ENCODE data around the gene CHRNA4. TPM values are rescaled to one million over a fixed set of nuclear protein-coding genes. Genes with fewer than 3 reads are reported as not detected.

The CHRNA4 gene
- polyA plus RNA-seq, 1 donor: 0.45 TPM

DNA sequence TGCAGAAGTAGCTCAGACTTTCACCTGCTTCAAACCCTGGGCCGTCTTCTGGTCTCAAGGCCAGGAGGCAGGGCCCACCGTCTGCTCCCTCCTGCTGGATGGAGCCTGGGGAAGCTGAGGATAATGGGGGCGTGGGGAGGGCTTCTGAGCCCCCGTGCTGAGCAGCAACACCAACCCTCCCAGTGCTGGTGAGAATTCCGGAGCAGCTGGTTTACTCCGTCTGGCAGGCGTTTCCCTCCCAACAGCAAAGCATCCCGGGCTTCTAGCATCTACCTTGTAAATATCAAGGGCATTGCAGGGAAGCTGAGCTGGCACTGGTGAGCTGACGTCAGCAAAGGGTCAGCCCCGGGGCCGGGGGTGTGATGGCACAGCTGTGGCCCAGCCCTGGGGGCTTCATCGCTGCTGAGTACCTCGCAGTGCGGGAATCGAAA, 16.8 kb upstream of the CHRNA4 start:
- peaks cover 35% of the 10 kb centered on the region for H3K4me1 ChIP-seq (ENCODE audit: control insufficient read depth, insufficient read depth, low read length)
- H3K9me3 ChIP-seq (ENCODE audit: control insufficient read depth, low read depth, low read length): no peaks in the 10 kb centered on the region
- H3K4me3 ChIP-seq (ENCODE audit: low read length): no peak overlapping the region
- no peaks in the 10 kb centered on the region for H3K36me3 ChIP-seq (ENCODE audit: control insufficient read depth, insufficient read depth, low read length)
- no peak overlapping the region for H3K27ac ChIP-seq (ENCODE audit: low read length)
- no CpG with 5 or more reads among the region's 15 CpGs for WGBS (ENCODE audit: insufficient coverage, low lambda C conversion rate)
- no peak for DNase-seq
- H3K27me3 ChIP-seq (ENCODE audit: control insufficient read depth, insufficient read depth, low read length): peaks cover 17% of the 10 kb centered on the region

GRCh38 chr20:63377256-63377941, 16.2 kb upstream of the CHRNA4 start:
- no CpG with 5 or more reads among the region's 32 CpGs for WGBS (ENCODE audit: insufficient coverage, low lambda C conversion rate)
- peak; percentile 22 to 30 for DNase-seq
- Histone ChIP-seq H3K4me1 (ENCODE audit: control insufficient read depth, insufficient read depth, low read length) (peaks cover 35% of the 10 kb centered on the region), H3K9me3 (ENCODE audit: control insufficient read depth, low read depth, low read length) (no peaks in the 10 kb centered on the region), H3K27ac (ENCODE audit: low read length) (no peak overlapping the region), H3K27me3 (ENCODE audit: control insufficient read depth, insufficient read depth, low read length) (peaks cover 17% of the 10 kb centered on the region), H3K4me3 (ENCODE audit: low read length) (no peak overlapping the region), H3K36me3 (ENCODE audit: control insufficient read depth, insufficient read depth, low read length) (no peaks in the 10 kb centered on the region)

DNA sequence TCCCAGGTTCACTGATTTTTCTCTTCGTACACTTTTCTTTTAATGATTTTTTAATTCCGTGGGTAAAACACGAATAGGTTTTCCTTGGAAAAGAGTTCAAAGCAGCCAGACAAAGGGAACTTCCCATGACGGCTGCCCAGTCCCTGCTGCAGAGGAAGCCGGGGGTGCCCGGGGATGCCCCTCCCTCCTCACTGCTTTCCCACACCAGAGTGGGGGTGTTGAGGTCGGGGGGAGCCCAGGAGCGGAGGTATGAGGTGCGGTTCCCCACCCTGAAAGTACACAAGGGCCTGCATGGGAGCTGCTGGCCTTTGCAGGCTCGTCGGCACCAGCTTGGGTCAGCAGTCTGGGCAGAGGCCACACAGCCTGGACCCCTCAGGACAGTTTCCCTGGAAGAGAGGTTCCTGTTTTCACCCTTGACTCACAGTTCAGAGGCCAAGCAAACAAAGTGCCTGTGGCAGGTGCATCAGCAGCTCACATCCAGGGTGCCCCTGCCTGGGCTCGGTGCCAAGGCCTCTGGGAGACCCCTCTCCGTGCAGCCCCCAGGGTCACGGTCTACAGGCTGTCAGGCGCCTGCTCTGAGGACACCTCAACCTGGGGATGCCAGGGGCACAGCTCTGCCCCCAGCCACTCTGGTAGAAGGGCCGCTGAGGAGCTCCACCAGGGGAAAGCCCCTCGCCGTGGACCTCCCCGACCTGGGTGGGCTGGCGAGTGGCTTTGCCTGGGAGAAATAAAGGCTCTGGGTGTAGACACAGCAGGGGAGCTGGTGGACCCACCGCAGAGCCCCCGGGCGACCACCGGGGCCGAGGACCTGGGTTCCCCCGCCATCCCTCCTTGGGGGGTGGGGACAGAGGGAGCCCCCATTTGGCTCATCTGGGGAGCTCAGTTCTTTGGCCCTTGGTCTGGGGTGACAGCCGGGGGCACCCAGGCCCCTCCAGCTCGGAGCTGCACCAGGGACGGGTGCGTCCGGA, 15.4 kb upstream of the CHRNA4 start:
- Histone ChIP-seq H3K27ac (ENCODE audit: low read length) (no peak overlapping the region), H3K4me1 (ENCODE audit: control insufficient read depth, insufficient read depth, low read length) (peaks cover 35% of the 10 kb centered on the region)

DNA sequence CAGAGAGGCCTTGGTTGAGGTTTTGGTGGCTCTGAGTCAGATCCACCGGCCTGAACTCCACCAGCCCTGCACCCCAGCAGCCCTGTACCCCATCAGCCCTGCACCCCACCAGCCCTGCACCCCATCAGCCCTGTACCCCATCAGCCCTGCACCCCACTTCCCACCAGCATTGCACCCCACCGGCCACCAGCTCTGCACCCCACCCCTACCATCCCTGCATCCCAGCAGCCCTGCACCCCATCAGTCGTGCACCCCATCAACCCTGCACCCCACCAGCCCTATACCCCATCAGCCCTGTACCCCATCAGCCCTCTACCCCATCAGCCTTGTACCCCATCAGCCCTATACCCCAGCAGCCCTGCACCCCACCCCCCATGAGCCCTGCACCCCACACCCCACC, 14.3 kb upstream of the CHRNA4 start:
- Histone ChIP-seq H3K4me1 (ENCODE audit: control insufficient read depth, insufficient read depth, low read length) (peaks cover 37% of the 10 kb centered on the region), H3K9me3 (ENCODE audit: control insufficient read depth, low read depth, low read length) (no peaks in the 10 kb centered on the region), H3K4me3 (ENCODE audit: low read length) (no peak overlapping the region), H3K27me3 (ENCODE audit: control insufficient read depth, insufficient read depth, low read length) (peaks cover 17% of the 10 kb centered on the region), H3K36me3 (ENCODE audit: control insufficient read depth, insufficient read depth, low read length) (no peaks in the 10 kb centered on the region), H3K27ac (ENCODE audit: low read length) (no peak overlapping the region)
- no peak for DNase-seq
- WGBS (ENCODE audit: insufficient coverage, low lambda C conversion rate): no CpG with 5 or more reads among the region's 3 CpGs

More for the DNA sequence above, 15.4 kb upstream of the CHRNA4 start:
- H3K9me3 ChIP-seq (ENCODE audit: control insufficient read depth, low read depth, low read length): no peaks in the 10 kb centered on the region
- H3K36me3 ChIP-seq (ENCODE audit: control insufficient read depth, insufficient read depth, low read length): no peaks in the 10 kb centered on the region
- no peak overlapping the region for H3K4me3 ChIP-seq (ENCODE audit: low read length)
- WGBS (ENCODE audit: insufficient coverage, low lambda C conversion rate): 84% methylated on average over 3 of the region's 31 CpGs
- H3K27me3 ChIP-seq (ENCODE audit: control insufficient read depth, insufficient read depth, low read length): peaks cover 17% of the 10 kb centered on the region
- DNase-seq: no peak

DNA sequence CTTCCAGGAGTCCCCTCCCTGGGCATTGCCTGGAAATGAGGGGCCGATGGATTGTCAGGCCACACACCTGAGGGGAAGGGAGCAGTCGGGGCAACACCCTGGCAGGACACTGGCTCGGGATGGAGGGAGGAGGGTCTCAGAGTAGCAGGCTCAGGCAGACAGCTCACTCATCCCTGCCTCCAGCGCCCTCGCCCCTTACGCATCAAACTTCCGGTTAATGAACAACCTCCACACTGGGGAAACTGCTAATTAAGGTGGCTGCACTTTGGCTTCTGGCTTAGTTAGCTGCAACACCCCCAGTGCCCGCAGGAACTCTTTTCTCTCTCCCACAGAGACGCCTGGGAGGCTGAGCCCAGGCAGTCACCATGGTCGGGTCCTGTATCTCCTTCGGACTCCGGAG, 13.4 kb upstream of the CHRNA4 start:
- Histone ChIP-seq H3K36me3 (ENCODE audit: control insufficient read depth, insufficient read depth, low read length) (no peaks in the 10 kb centered on the region), H3K27ac (ENCODE audit: low read length) (no peak overlapping the region), H3K27me3 (ENCODE audit: control insufficient read depth, insufficient read depth, low read length) (peaks cover 17% of the 10 kb centered on the region), H3K9me3 (ENCODE audit: control insufficient read depth, low read depth, low read length) (no peaks in the 10 kb centered on the region), H3K4me1 (ENCODE audit: control insufficient read depth, insufficient read depth, low read length) (peaks cover 41% of the 10 kb centered on the region), H3K4me3 (ENCODE audit: low read length) (no peak overlapping the region)
- WGBS (ENCODE audit: insufficient coverage, low lambda C conversion rate): no CpG with 5 or more reads among the region's 12 CpGs
- DNase-seq: peak; percentile 65 to 82

- Histone ChIP-seq H3K4me3 (ENCODE audit: low read length) (no peak overlapping the region), H3K27ac (ENCODE audit: low read length) (no peak overlapping the region), H3K4me1 (ENCODE audit: control insufficient read depth, insufficient read depth, low read length) (peaks cover 41% of the 10 kb centered on the region), H3K27me3 (ENCODE audit: control insufficient read depth, insufficient read depth, low read length) (peaks cover 17% of the 10 kb centered on the region), H3K36me3 (ENCODE audit: control insufficient read depth, insufficient read depth, low read length) (no peaks in the 10 kb centered on the region), H3K9me3 (ENCODE audit: control insufficient read depth, low read depth, low read length) (no peaks in the 10 kb centered on the region)
- no peak for DNase-seq
- WGBS (ENCODE audit: insufficient coverage, low lambda C conversion rate): no CpG with 5 or more reads among the region's 19 CpGs
These were observed 12.8 kb upstream of the CHRNA4 start for GRCh38 chr20:63373996-63374395.

DNA sequence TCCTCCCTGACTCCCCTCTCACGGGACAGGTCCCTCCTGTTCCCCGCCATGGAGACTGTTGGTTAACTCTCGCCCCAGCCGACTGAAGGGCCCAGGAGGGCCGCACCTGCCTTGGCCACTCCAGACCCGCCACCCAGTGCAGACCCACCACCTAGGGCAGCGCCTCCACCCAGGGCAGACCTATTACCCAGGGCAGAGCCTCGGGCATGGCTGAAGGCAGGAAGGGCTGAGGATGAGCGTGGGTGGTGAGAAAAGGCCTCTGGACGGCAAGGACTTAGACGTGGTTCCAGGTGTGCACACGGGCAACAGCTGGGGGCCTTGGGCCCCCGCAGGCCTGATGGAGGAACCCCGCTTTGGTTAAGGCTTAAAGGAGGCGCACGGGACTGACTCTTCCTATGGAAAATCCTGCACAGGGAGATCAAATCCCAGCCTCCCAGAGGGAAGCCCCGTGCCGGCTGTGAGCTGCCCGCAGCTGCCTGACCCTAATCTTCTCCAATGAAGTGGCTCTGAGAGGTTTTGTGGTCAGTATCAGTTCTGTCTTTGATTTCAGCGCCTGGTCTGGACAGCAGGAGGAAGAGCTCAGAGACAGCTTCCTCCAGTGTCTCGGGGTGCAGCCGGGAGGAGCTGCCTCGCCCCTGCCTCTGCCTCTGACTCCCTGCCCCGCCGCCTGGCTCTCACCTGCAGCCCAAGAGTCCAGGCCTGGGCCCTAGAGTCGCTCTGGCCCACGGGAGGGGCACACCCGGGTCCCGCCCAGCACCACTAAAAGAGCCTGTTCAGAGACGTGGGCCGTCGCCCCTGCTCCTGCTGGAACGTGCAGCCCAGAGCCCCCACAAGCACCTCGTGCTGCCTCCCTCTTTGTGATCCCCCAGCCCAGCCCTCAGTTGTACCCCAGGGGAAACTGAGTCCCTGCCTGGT, 12.1 kb upstream of the CHRNA4 start:
- WGBS (ENCODE audit: insufficient coverage, low lambda C conversion rate): no CpG with 5 or more reads among the region's 34 CpGs
- no peak for DNase-seq
- peaks cover 12% of the 10 kb centered on the region for H3K27me3 ChIP-seq (ENCODE audit: control insufficient read depth, insufficient read depth, low read length)
- peaks cover 41% of the 10 kb centered on the region for H3K4me1 ChIP-seq (ENCODE audit: control insufficient read depth, insufficient read depth, low read length)
- no peak overlapping the region for H3K4me3 ChIP-seq (ENCODE audit: low read length)
- no peaks in the 10 kb centered on the region for H3K9me3 ChIP-seq (ENCODE audit: control insufficient read depth, low read depth, low read length)
- no peak overlapping the region for H3K27ac ChIP-seq (ENCODE audit: low read length)
- H3K36me3 ChIP-seq (ENCODE audit: control insufficient read depth, insufficient read depth, low read length): no peaks in the 10 kb centered on the region

DNA sequence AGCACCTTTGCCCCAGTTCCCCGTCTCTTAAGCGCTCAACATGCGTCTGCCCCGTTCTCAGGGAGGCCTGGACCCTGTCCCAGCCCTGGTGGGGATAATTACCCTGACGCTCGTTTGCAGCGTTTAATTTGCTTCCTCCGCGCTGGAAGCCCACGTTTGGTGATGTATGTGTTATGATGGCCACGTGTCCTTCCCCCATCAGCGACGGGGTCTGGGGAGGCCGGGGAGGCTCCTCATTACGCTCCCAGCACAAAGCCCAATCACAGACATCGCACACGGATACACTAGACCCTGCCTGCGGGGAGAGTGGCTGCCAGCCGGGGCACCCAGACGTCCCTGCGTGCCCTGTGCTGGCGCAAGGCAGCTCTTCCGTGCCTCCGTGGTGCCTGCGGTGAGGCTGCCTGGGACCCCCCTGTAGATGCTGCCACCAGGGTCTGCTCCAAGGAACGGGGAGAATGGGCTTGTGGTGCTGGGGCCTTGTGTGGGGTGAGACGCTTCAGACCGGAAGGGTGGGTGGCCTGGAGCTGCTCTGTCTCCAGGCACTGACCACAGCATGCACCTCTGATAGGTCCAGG, 10.2 kb upstream of the CHRNA4 start:
- H3K4me1 ChIP-seq (ENCODE audit: control insufficient read depth, insufficient read depth, low read length): peaks cover 25% of the 10 kb centered on the region
- no peak overlapping the region for H3K4me3 ChIP-seq (ENCODE audit: low read length)
- DNase-seq: no peak
- WGBS (ENCODE audit: insufficient coverage, low lambda C conversion rate): no CpG with 5 or more reads among the region's 28 CpGs
- no peak overlapping the region for H3K27ac ChIP-seq (ENCODE audit: low read length)
- H3K9me3 ChIP-seq (ENCODE audit: control insufficient read depth, low read depth, low read length): no peaks in the 10 kb centered on the region
- H3K27me3 ChIP-seq (ENCODE audit: control insufficient read depth, insufficient read depth, low read length): no peaks in the 10 kb centered on the region
- no peaks in the 10 kb centered on the region for H3K36me3 ChIP-seq (ENCODE audit: control insufficient read depth, insufficient read depth, low read length)

DNA sequence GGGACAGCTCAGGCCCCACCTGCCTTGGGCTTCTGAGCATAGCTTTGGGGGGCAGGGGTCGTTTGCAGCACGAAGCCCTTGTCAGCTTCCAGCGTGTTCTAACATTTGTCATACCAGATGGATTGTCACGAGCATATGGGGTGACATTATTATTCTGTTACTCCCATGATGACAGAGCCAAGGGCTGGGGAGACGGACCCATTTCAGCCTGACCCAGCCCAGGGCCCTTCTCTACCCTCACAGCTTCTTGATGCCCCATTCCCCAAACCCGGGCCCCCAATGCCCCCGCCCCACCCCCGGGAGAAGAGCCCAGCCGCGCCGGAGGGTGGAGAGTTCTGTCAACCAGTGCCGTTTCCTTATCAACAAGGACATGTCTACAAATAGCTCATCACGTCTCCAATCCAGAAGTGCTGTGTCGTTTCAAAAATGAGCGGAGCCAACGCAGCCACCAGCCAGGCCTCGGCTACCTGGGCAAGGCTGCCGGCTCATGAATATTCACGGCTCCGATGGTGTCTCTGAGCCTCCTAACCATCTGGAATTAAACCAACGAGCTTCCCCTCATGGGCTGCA, 9.6 kb upstream of the CHRNA4 start:
- peaks cover 25% of the 10 kb centered on the region for H3K4me1 ChIP-seq (ENCODE audit: control insufficient read depth, insufficient read depth, low read length)
- H3K36me3 ChIP-seq (ENCODE audit: control insufficient read depth, insufficient read depth, low read length): no peaks in the 10 kb centered on the region
- no peak overlapping the region for H3K27ac ChIP-seq (ENCODE audit: low read length)
- H3K4me3 ChIP-seq (ENCODE audit: low read length): no peak overlapping the region
- no peaks in the 10 kb centered on the region for H3K9me3 ChIP-seq (ENCODE audit: control insufficient read depth, low read depth, low read length)
- no CpG with 5 or more reads among the region's 21 CpGs for WGBS (ENCODE audit: insufficient coverage, low lambda C conversion rate)
- DNase-seq: peak in 1 of 2 donors; percentile 27
- no peaks in the 10 kb centered on the region for H3K27me3 ChIP-seq (ENCODE audit: control insufficient read depth, insufficient read depth, low read length)

Data from large intestine (tissue), 3 donors.